Tongue (tissue), 2 donors: ENCODE results near the gene CMIP. TPM values are rescaled to one million over a fixed set of nuclear protein-coding genes. Genes with fewer than 3 reads are reported as not detected.

Source experiments
- DNase-seq: peaks from one replicate; pipeline ENCODE4 v3.0.0-alpha.2; 2015
- total RNA-seq: library from RNA; depleted of rRNA; stranded (reverse); fragments of >200 nt; gene quantifications from one replicate; pipeline ENCODE4 v1.2.3, GENCODE V29; 2014

Gene CMIP
- total RNA-seq, 1 donor from 2014 or later: 30.0 TPM

DNA sequence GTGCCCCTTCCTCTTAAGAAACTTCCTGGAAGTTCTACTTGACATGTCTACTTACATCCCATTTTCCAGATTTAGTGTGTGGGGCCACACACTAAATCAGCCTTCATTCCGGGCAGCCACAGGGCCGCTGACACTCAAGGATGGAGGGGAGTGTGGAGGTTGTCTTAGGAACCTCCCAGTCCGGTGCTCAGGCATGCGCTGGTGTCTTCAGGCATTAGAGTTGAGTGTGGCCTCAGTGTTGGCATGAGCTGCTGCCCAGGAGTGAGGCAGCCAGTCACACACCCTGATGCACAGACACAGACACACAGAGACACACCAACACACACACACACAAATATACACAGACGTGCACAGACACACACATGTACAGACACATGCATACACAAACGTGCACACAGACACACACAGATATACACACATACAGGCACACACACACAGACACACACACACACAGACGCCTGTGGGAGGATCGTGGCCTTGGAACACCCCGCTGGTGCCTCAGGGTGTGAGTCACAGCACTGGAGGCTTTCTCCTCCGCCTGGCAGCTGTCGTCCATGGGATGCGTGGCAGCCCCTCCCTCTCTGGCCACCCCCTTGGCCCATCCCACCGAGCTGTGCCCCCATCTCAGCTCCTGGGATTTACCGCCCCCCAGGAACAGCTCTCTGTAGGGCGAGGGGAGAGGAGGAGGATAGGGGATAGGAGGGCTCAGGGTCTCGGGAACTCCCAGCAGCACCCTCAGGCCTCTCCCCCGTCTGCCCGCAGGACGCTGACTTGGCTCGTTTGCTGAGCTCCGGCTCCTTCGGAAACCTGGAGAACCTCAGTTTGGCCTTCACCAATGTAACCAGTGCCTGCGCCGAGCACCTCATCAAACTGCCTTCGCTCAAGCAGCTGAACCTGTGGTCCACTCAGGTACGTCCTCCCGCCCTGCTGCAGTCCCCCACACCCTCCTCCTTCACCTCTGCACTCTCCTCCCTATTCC is 258.9 kb downstream of the CMIP start:
- DNase-seq: peak; percentile 82

DNA sequence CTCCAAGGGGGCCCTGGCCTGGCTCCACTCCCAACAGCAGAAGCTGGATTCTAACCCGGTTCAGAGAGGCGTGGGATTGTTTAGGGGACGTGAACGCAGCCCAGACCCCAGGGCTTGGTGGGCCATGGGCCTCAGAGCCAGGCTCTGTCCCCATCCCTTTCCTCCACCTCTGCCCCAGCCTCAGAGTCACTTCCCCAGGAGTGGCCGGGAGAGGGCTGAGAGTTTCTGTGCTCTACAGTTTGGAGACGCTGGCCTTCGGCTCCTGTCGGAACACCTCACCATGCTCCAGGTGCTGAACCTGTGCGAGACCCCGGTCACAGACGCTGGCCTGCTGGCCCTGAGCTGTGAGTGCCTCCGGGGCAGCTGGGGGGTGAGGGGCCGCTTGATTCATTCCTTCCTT is 260.7 kb downstream of the CMIP start:
- no peak for DNase-seq

- no peak for DNase-seq
These were observed 262.0 kb downstream of the CMIP start for GRCh38 chr16:81706327-81707295.

DNA sequence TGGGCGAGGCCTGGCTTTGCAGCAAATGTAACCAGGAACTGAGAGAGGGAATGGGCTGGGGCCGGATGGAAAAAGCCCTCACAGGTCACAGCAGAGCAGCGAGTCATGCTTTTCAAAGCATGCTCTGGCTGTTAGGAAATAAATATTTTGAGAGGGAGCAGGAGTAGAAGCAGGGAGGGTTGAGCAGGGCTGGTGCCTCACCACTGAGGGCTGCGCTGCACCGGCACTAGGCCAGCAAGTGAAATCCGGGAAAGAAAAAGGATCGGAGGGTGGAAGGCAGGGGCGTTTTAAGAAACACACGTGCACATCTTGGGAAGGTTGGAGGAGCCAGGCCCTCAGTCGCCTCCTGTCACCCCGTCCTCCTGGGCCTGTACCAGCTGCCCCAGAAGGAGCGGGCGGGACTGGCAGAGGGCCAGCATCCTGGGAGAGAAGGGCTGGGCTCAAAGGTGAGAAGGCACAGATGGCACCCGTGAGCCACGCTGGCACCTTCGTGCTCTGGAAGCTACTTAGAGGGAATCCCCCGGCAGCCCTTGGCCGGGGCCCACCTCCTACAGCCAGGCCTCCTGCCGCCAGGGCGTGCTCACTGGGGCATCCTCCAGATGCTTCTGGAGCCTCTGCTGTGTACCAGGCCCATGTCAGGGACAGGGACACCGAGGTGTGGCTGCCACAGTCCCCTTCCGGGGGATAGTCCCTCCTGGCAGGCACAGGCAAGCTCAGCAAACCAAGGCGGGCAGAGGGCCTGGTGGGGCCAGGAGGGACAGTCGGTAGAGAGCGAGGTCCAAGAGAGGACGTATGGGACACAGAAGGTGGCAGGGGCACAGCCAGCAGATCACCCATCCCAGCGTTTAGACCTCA is 263.0 kb downstream of the CMIP start:
- no peak for DNase-seq

DNA sequence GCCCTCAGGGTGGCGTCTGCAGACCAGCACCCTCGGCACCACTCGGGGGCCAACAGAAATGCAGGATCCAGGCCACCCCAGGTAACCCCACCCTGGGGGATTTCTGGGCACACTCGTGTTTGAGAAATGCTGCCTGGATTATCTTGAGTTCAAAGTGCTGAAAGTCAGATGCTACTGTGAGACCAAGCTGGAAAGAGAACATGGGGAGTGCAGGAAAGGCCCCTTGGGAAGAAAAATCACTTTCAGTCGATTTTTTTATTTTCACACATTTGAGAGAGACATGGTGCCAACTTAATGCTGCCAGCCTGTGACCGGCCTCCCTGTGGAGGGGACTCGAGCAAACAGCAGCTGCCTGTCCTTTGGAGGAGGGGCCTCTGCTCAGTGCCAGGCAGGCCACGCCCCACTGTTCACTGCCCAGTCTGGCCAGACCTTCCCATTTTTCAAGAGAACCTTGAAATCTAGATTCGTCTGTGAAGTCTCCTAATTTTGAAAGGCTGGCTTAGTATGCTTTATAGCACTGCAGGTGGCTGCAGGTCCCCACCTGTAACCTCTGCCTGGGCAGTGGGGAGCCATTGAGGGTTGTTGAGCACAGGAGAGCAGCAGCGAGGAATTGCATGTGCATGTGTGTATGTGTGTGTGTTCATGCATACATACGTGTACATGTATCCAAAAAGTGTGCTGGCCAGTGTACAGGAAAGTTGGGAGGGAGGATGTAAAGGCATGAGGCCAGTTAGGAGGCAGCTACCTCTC is 263.8 kb downstream of the CMIP start:
- peak; percentile 82 for DNase-seq

GRCh38 chr16:81709016-81709900 is 264.6 kb downstream of the CMIP start:
- no peak for DNase-seq

GRCh38 chr16:81710044-81710443 is 265.4 kb downstream of the CMIP start:
- DNase-seq: no peak

DNA sequence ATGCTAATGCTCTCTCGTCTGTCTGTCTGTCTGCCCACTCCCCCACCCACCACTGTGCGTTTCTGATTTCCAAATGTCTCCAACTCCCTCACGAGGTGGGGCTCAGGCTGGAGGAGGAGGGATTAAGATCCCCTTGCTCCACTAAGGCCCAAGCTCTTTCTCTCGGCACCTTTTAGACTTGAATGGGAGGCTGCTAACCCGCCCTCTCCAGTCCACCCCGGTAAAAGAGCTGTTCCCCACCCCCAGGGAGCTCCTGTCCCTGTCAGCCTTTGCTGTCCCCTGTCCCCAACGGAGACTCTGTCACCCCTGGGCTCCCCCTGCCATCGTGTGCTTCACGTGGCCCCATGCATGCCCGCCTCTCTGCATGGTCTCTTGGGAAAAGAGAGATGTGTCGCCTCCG is 266.0 kb downstream of the CMIP start:
- no peak for DNase-seq

DNA sequence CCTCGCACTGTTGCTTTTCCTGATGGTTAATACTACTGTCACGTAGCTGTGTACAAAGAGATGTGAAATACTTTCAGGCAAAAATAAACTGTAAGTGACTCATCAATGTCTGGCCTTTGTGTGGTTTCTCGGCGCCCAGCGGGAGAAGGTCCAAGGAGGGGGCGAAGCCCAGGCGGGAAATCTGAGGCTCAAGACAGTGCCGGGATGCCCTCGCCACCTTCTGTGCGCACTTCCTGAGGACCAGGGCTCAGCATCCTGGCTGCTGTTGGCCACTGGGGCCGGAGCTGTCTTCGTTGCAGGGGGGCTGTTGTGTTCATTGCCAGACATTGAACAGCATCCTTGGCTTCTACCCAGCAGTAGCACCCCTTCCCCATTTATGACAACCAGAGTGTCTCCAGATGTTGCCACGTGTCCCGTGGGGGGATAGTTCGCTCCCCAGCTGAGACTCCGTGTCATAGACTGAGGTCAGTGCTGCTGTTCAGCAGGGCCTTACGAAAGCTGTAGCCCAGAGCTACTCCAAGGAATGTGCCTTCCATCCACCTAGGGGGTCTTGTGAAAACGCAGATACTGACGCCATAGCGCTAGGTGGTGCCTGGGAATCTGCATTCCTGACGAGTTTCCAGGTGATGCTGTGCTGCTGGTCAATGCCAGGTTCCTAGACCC is 267.2 kb downstream of the CMIP start:
- DNase-seq: no peak

DNA sequence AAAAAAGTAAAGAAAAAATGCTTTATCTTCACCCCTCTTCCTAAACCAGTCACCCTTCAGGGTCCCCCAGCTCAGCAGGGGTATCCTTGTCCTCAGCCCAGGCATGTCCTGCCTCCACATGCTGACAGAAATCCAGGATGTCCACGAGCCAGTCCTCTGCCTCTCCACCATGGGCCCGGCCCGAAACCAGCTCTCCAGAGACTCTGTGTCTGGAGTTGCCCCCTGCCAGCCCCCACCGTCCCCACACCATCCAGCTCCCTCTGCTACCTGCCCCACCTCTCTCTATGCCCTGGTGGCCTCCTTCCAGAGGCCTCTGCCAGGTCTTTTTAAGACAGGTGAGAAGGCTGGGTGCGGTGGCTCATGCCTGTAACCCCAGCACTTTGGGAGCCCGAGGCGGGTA is 268.1 kb downstream of the CMIP start:
- no peak for DNase-seq

DNA sequence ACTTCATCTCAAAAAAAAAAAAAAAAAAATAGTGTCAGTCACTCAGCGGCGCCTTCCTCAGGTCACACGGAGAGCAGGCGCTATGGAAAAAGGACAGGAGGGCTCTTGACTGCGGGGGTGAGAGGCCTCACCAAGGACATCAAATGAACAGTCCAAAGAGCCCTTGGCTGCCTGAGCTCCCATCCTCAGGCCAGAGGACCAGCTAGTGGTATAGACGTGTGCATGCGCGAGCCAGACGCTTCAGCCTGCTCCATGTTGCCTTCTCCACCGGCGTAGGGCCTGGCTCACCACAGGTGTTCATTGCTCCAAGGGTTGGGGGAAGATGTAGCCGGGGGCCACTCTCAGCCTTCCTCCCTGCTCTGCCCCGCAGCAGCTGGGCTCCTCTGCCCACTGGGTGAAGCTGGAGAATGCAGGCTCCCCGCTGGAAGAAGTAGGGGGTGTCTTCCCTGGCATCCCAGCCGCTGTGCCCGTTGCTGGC is 268.7 kb downstream of the CMIP start:
- no peak for DNase-seq

- no peak for DNase-seq
These were observed 269.2 kb downstream of the CMIP start for GRCh38 chr16:81713796-81714195.

DNA sequence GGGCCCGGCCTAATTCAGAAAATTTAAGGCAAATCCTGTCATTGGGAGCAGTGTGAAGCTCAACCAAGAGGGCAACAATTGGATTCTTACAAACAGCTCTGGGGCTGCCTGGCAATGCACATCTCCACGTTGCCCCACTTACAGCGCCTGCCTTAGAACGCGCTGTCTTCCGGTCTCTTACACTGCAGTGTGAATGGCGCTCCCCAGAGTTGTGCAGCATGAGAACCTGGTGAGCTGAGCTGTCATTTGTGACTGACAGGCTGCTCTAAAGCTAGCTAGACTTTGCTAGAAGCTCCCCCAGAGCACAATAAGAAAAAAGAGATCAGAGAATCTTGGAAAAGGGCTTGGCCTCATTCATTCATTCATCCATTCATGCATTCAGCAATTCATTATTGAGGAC is 270.0 kb downstream of the CMIP start:
- no peak for DNase-seq

DNA sequence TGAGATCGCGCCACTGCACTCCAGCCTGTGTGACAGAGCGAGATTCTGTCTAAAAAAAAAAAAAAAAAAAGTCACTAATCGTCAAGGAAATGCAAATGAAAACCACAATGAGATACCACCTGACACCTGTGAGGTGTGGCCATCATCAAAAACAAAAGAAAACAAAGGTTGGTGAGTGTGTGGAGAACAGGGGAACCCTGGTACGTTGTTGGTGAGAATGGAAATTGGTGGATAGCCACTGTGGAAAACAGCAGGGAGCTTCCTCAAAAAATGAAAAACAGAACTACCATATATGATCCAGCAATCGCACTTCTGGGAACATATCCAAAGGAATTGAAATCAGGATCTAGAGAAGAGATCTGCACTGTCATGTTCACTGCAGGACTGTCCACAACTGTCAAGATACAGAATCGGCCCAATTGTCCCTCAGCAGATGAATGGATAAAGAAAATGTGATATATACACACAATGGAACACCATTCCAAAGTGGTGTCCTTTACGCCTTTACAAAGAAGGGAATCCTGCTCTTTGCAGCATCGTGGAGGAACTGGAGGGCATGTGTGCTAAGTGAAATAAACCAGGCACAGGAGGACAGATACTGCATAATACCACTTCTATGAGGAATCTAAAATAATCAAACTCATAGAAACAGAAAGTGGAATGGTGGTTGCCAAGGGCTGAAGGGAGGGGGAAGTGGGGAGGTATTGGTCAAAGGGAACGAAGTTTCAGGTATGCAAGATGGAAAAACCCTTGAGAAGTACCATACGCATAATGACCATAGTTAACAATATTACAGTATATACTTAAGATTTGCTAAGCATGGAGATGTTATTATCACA is 271.0 kb downstream of the CMIP start:
- DNase-seq: no peak

DNA sequence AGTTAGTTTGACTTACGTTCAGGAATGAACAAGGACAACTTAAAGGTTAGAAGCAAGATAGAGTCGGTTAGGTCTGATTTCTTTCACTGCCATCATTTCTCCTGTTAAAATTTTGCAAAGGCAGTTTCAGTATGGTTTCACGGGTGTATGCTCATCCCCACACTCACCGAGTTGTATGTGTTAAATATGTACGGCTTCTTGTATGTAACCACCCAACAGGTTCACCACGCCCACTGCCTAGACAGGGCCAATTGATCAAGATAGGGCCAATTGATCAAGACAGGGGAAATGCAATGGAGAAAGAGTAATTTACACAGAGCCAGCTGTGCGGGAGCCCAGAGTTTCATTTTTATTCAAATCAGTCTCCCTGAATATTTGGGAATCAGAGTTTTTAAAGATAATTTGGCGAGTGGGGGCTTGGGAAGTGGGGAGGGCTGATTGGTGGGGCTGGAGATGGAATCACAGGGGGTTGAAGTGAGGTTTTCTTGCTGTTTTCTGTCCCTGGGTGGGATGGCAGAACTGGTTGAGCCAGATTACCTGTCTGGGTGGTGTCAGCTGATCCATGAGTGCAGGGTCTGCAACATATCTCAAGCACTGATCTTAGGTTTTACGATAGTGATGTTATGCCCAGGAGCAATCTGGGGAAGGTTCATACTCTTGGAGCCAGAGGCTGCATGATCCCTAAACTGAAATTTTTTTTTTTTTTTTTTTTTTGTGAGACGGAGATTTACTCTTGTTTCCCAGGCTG is 272.0 kb downstream of the CMIP start:
- no peak for DNase-seq

- DNase-seq: no peak
These were observed 273.1 kb downstream of the CMIP start for GRCh38 chr16:81717662-81718189.

DNA sequence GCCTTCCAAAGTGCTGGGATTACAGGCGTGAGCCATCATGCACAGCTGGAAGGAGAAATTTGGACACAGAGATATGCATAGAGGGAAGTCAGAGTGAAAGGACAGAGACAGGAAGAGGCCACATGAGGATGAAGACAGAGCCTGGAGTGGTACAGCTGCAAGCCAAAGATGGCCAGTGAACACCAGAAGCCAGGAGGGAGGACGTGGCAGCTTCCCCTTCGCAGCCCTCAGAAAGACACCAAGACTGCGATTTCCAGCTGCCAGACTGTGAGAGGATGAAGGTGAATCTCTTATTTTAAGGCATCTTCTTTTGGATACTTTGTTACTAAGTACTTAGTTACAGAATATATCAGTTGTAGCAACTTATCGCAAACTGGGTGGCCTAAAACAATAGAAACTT is 274.0 kb downstream of the CMIP start:
- DNase-seq: no peak
